Stomach (tissue), 9 donors: Measurements from ENCODE around the gene PLGRKT. TPM values are rescaled to one million over a fixed set of nuclear protein-coding genes. Genes with fewer than 3 reads are reported as not detected.

ENCODE experiments used
- DNase-seq, 2 donors: peaks; one replicate each; pipeline versions ENCODE4 v3.0.0 to v3.0.0-alpha.2; 2013 to 2019
- H3K27ac ChIP-seq, 5 donors: fragments of 200-600 bp in 4 of 5; sonication (generic) in 4 of 5; one replicate each; pipeline ENCODE4 v1.5.1; 2013 to 2019; ENCODE audit warnings: mild to moderate bottlenecking in 1 of 5, moderate library complexity in 1 of 5
- H3K27me3 ChIP-seq, 3 donors: fragments of 200-600 bp; sonication (generic); one replicate each; pipeline ENCODE4 v1.5.1; 2017 to 2019; ENCODE audit warnings: mixed run types in 1 of 3
- H3K36me3 ChIP-seq, 4 donors: fragments of 200-600 bp; sonication (generic); 1 replicate in 3 of 4; 2 replicates in 1 of 4; pipeline ENCODE4 v1.5.1; 2016 to 2019
- H3K4me1 ChIP-seq, 4 donors: fragments of 200-600 bp; sonication (generic); one replicate each; pipeline ENCODE4 v1.5.1; 2016 to 2019
- H3K4me3 ChIP-seq, 4 donors: fragments of 200-600 bp; sonication (generic) in 3 of 4; one replicate each; pipeline ENCODE4 v1.5.1; 2016 to 2019; ENCODE audit warnings: mild to moderate bottlenecking in 1 of 4
- H3K9me3 ChIP-seq, 4 donors: fragments of 200-600 bp; sonication (generic); one replicate each; pipeline ENCODE4 v1.5.1; 2016 to 2019
- CTCF ChIP-seq, 7 experiments: fragments of 450-650 bp in 4 of 7; fragments of 200-600 bp in 3 of 7; sonication (generic) in 3 of 7; IDR thresholded peaks; one replicate each; pipeline ENCODE4 v1.5.1; 2016 to 2019; ENCODE audit warnings: antibody characterized with exemption in 7 of 7, control low read depth in 2 of 7, mild to moderate bottlenecking in 1 of 7
- EP300 ChIP-seq: sonication (generic); formaldehyde crosslinking; IDR thresholded peaks from one replicate; pipeline ENCODE4 v1.6.1; 2017; ENCODE audit warnings: antibody characterized with exemption
- POLR2A ChIP-seq, 4 donors: fragments of 450-650 bp; IDR thresholded peaks; one replicate each; pipeline ENCODE4 v1.6.1; 2016; ENCODE audit warnings: antibody characterized with exemption in 4 of 4, control low read depth in 2 of 4, mild to moderate bottlenecking in 1 of 4, moderate library complexity in 1 of 4
- POLR2AphosphoS5 ChIP-seq, 3 donors: sonication (generic); formaldehyde crosslinking; IDR thresholded peaks; one replicate each; pipeline ENCODE4 v1.6.1; 2016; ENCODE audit warnings: antibody characterized with exemption in 3 of 3
- WGBS, 5 donors: extraction: QIAGEN DNeasy Blood & Tissue Kit in 3 of 5; methylation state at CpG; one replicate each; pipeline versions ENCODE4 v1.1.5 to v1.1.7; 2013 to 2018; 5-methylcytosine and 5-hydroxymethylcytosine counted together
- intact Hi-C: fragments of 100-400 bp; cut with DNase I; formaldehyde crosslinking; loops from one replicate; pipeline ENCODE4 v1.15.1; 2023; ENCODE audit warnings: low total_unique reads
- polyA plus RNA-seq, 3 donors: library from polyadenylated mRNA; stranded (reverse); fragments of 200-250 nt; gene quantifications; one replicate each; pipeline ENCODE4 v1.2.3, GENCODE V29; 2013
- total RNA-seq, 5 donors: library from RNA; depleted of rRNA; stranded (reverse); fragments of >200 nt; gene quantifications; one replicate each; pipeline versions ENCODE4 v1.1.0 to v1.2.3, GENCODE V29; 2014 to 2016
- donor health status: healthy with polysubstance abuse.
- donor health status: Bipolar disorder and iron deficiency.
- donor health status: healthy.

PLGRKT gene
- total and polyA plus RNA-seq, 8 donors = 1.2 to 69.6 (median 15.7) TPM; not detected in 1

- H3K36me3 ChIP-seq = no peaks in the 10 kb centered on the region
- no peaks in the 10 kb centered on the region for H3K9me3 ChIP-seq
- H3K27me3 ChIP-seq = no peaks in the 10 kb centered on the region
- intact Hi-C loops = no loop called here
- 70 to 96% (median 95%) methylated on average over 2 of the region's 2 CpGs for WGBS, 5 donors
- no peak overlapping the region for H3K27ac ChIP-seq
- no peak overlapping the region for H3K4me3 ChIP-seq
- DNase-seq = no peak
- TF ChIP-seq POLR2A (IDR thresholded peaks at IDR 0.05) = no peak
- TF ChIP-seq POLR2AphosphoS5 (IDR thresholded peaks at IDR 0.05) = no peak
- TF ChIP-seq EP300 = no peak
- TF ChIP-seq CTCF (IDR thresholded peaks at IDR 0.05) = no peak
- H3K4me1 ChIP-seq = no peaks in the 10 kb centered on the region
Observed at GRCh38 chr9:5483306-5483705, 45.6 kb upstream of the PLGRKT start.

GRCh38 chr9:5482194-5482593 is 44.5 kb upstream of the PLGRKT start:
- H3K27ac ChIP-seq = no peak overlapping the region
- intact Hi-C loops = no loop called here
- H3K9me3 ChIP-seq = no peaks in the 10 kb centered on the region
- H3K4me1 ChIP-seq = no peaks in the 10 kb centered on the region
- H3K36me3 ChIP-seq = no peaks in the 10 kb centered on the region
- 86 to 95% (median 92%) methylated on average over 8 of the region's 8 CpGs for WGBS, 5 donors
- H3K4me3 ChIP-seq = no peak overlapping the region
- TF ChIP-seq CTCF (IDR thresholded peaks at IDR 0.05) = no peak
- no peak for TF ChIP-seq POLR2AphosphoS5 (IDR thresholded peaks at IDR 0.05)
- no peak for TF ChIP-seq POLR2A (IDR thresholded peaks at IDR 0.05)
- TF ChIP-seq EP300 = no peak
- H3K27me3 ChIP-seq = no peaks in the 10 kb centered on the region
- DNase-seq = no peak

- intact Hi-C loops = no loop called here
- H3K9me3 ChIP-seq = no peaks in the 10 kb centered on the region
- H3K36me3 ChIP-seq = no peaks in the 10 kb centered on the region
- 89 to 96% (median 90%) methylated on average over 5 of the region's 5 CpGs for WGBS, 5 donors
- TF ChIP-seq POLR2A (IDR thresholded peaks at IDR 0.05) (no peak), POLR2AphosphoS5 (IDR thresholded peaks at IDR 0.05) (no peak), EP300 (no peak), CTCF (IDR thresholded peaks at IDR 0.05) (no peak)
- no peaks in the 10 kb centered on the region for H3K27me3 ChIP-seq
- H3K4me1 ChIP-seq = no peaks in the 10 kb centered on the region
- H3K4me3 ChIP-seq = no peak overlapping the region
- H3K27ac ChIP-seq = no peak overlapping the region
- no peak for DNase-seq
Observed at GRCh38 chr9:5481322-5482040, 43.8 kb upstream of the PLGRKT start.

GRCh38 chr9:5480919-5481318 is 43.2 kb upstream of the PLGRKT start:
- H3K4me1 ChIP-seq = no peaks in the 10 kb centered on the region
- H3K4me3 ChIP-seq = no peak overlapping the region
- H3K27me3 ChIP-seq = no peaks in the 10 kb centered on the region
- no peaks in the 10 kb centered on the region for H3K36me3 ChIP-seq
- intact Hi-C loops = no loop called here
- DNase-seq = no peak
- TF ChIP-seq POLR2AphosphoS5 (IDR thresholded peaks at IDR 0.05) = no peak
- no peak for TF ChIP-seq CTCF (IDR thresholded peaks at IDR 0.05)
- TF ChIP-seq EP300 = no peak
- no peak for TF ChIP-seq POLR2A (IDR thresholded peaks at IDR 0.05)
- H3K9me3 ChIP-seq = no peaks in the 10 kb centered on the region
- H3K27ac ChIP-seq = no peak overlapping the region
- WGBS, 5 donors = 85 to 94% (median 88%) methylated on average over 4 of the region's 4 CpGs
